Islet precursor cell (in vitro differentiated cells): ENCODE measurements around the gene COL13A1.

Experiments used
- DNase-seq: peaks from one replicate; pipeline ENCODE4 v3.0.0-alpha.2; 2018

The COL13A1 gene

GRCh38 chr10:69801434-69802315 lies at the start of gene COL13A1:
TSS of gene COL13A1 (plus strand) at chr10:69801906. CDS start at chr10:69802424, 518 bp downstream.
- peak; percentile 89 for DNase-seq

DNA sequence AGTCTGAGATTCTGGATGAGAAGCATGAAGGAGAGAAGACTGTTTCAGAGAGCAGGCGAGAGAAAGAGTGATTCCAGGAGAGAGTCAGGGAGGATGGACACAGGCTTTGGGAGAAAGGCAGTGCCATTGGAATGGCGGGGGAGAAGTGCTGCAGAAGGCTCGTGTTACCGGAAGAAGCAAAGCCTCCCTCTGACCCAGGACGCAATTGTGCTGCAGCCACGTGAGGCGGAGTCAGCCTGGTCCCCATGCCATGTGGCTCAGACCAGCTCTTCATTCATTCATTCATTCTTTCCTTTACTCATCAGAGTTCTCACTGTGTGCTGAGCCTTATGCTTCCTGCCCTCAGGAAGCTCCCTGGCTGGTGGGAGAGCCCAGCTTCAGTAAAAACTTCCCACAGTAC lies 49.2 kb upstream of the COL13A1 start:
- DNase-seq, result no peak

DNA sequence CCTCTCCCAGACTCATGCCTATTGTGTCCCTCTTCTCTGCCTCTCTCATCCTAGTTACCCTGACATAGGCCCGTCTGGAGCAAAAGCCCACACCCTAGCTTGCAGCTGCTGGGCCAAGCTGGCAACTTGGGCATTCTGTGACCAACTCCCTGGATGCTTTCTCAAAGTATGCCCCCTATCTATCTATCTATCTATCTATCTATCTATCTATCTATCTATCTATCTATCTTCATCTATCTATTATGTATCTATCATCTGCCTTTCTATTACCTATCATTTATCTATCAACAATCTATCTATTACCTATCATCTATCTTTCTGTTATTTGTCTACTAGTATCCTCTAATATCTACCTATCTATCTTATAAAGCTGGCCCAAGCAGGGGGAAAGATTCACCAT lies 45.4 kb upstream of the COL13A1 start:
- no peak for DNase-seq

- no peak for DNase-seq
These were observed 44.5 kb upstream of the COL13A1 start for GRCh38 chr10:69757206-69757552.

GRCh38 chr10:69757553-69758309 lies 44.0 kb upstream of the COL13A1 start:
- no peak for DNase-seq

DNA sequence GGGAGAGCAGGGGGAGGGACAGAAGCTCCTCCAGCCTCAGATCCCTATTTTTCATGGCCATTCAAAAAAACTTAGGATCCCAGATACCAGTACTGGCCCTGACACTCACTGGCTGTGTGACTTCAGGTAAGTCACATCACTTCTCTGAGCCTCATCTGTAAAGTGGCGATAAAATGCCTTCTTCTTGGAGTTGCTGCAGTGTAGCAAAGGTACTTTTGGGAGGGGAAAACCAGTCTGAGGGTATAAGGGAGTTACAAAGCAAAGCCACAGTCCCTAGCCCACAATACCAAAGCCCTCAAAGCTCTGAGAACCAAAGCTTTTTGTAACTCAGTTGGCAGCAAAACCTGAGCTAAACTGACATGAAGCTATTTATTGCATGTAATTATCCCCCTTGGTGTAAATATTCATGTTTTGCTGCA lies 43.4 kb upstream of the COL13A1 start:
- no peak for DNase-seq

DNA sequence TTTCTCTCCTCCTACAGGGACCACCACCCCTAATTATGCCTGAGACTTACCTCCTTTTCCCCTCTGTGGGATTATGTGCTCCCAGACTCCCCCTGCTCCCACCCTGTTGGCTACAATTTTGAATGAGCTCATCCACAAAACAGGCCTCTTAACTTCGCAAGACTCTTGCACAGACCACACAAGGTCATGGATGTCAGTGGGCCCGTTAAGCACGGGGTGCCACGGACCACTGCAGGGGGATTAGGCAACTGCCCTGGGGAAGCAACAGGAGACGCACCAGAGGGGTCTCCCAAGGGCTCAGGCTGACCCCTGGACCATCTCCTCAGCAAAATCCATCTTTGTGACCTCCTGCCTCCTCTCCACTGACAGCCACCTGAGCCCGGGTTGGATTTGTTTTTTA lies 42.1 kb upstream of the COL13A1 start:
- no peak for DNase-seq

- no peak for DNase-seq
These were observed 41.6 kb upstream of the COL13A1 start for GRCh38 chr10:69760072-69760471.

DNA sequence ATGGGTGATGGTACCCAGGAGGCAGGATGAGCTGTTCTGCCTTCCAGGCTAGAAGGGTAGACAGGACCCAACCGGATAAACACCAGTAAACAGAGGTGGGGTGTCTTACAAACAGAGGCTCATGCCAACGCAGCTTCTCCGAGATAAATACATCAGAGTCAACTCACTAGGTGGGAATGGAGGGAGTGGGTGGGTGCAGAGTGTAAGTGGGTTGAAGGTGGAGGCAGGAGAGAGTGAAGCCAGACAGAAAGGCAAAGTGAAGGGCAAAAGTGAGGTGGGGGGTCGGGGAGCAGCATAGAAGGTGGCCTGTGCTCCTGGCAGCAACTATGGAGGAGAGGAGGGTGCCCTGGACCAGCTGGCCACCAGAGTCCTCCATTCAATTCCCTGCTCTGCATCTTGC lies 40.4 kb upstream of the COL13A1 start:
- DNase-seq, result no peak

GRCh38 chr10:69766161-69766910 lies 35.4 kb upstream of the COL13A1 start:
- DNase-seq, result no peak

GRCh38 chr10:69767793-69768192 lies 33.9 kb upstream of the COL13A1 start:
- no peak for DNase-seq

- no peak for DNase-seq
These were observed 33.3 kb upstream of the COL13A1 start for GRCh38 chr10:69768386-69768785.

GRCh38 chr10:69769395-69769992 lies 32.2 kb upstream of the COL13A1 start:
- DNase-seq, result peak; percentile 91

DNA sequence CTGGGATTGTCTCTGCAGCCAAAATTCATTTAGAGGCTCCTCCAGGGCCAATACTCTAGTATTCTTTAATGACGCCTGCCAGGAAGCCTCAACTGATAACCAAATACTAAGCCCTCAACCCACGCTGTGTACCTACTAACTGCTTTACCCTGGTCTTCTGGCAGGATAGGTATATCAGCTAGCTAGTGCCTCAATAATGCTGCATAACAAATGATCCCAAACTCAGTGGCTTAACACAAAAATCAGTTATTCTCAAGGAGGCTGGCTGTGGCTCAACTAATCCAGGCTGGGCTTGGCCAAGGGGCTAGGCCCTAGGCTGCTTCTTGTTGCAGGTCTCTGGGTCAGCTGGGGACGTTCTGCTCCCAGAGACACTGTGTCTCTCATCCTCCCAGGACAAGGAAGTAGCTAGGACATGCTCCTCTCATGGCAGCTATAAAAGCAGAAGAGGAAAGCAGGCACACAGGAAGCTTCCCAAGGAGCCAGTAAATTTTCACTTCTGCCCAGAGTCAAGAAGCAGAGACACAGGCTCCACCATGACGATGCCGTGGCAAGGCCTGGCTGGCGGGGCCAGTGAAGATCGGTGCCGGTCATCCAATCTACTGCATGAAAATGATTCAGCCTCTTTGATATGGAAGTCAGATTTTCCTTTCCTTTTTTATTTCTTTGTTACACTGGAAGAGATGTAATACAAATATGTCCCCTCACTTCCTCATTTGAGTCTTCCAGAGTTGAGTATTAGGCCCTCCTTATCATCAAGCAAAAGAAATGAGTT lies 28.6 kb upstream of the COL13A1 start:
- no peak for DNase-seq

DNA sequence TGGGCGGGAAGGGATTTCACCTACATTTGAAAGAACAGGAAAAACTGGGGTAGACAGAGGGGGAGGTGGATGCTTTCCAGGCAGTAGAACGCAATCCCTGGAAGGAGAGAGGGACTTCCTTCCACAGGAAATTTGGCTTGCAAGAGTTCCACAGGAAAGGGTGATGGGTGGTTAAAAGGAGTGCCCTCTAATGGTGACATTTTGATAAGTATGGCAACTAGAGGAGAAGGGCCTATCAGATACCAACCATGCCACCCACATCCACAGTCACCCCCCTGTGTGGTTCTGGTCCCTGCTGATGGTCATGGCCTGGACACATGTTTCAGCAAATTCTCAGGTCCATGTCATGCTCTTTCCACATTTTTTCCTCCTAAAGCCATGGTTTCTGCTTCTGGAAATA lies 27.1 kb upstream of the COL13A1 start:
- DNase-seq, result no peak

DNA sequence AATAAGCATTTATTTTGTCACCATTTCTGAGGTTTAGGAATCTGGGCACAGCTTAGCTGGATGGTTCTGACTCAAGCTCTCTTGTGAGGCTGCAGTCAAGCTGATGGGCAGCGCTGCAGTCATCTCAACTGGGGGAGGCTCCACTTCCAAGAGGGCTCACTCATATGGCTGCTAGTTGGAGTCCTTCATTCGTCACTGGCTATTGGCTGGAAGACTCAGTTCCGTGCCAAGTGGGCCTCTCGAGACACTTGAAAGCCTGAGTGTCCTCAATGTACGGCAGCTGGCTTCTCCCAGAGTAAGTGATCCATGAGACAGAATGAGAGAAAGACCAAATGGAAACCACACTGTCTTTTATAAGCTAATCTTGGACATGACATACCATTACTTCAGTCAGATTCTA lies 21.6 kb upstream of the COL13A1 start:
- DNase-seq, result no peak

- DNase-seq, result no peak
These were observed 20.1 kb upstream of the COL13A1 start for GRCh38 chr10:69781576-69781975.

- no peak for DNase-seq
These were observed 18.2 kb upstream of the COL13A1 start for GRCh38 chr10:69783515-69783914.

GRCh38 chr10:69786791-69787190 lies 14.9 kb upstream of the COL13A1 start:
- DNase-seq, result no peak

GRCh38 chr10:69787681-69788080 lies 14.0 kb upstream of the COL13A1 start:
- DNase-seq, result no peak

- DNase-seq, result no peak
These were observed 12.5 kb upstream of the COL13A1 start for GRCh38 chr10:69789164-69789576.

DNA sequence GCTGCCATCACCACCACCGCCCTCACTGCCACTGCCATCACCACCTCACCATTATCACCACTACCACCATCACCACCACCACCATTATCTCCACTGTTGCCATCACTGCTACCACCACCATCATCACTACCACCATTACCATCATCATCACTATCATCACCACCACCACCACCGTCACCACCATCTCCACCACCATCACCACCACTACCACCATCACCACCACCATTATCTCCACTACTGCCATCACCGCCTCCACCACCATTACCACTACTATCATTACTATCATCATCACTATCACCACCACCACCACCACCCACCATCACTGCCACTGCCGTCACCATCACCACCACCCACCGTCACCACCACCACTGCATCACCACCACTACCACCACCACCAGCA lies 9.9 kb upstream of the COL13A1 start:
- no peak for DNase-seq
